Activated CD8-positive, alpha-beta T cell treated with anti-CD3 and anti-CD28 coated beads for 36 hours (primary cell): ENCODE measurements around the gene PIK3AP1. TPM values are rescaled to one million over a fixed set of nuclear protein-coding genes. Genes with fewer than 3 reads are reported as not detected.

Experiments used
- ATAC-seq: fragments of 200-7000 bp; cut with Tn5 transposase; one replicate; pipeline ENCODE4 v1.10.0; 2021; ENCODE audit warnings: mild to moderate bottlenecking, moderate library complexity
- CTCF ChIA-PET: fragments of 350-600 bp; sonication (Branson Sonifier 250); formaldehyde crosslinking; loops from one replicate; lab custom pipeline; 2021; ENCODE audit warnings: antibody characterized with exemption; lab: Charles Lee
- POLR2A ChIA-PET: fragments of 350-600 bp; sonication (Branson Sonifier 250); formaldehyde crosslinking; loops from one replicate; lab custom pipeline; 2021; ENCODE audit warnings: antibody characterized with exemption; lab: Charles Lee
- DNase-seq: peaks from one replicate; pipeline ENCODE4 v3.0.0-alpha.2; 2020
- H3K27ac Mint-ChIP-seq: one replicate; pipeline ENCODE4 v1.8.0; 2021; ENCODE audit warnings: mild to moderate bottlenecking, mixed read lengths
- H3K27me3 Mint-ChIP-seq: one replicate; pipeline ENCODE4 v1.8.0; 2021; ENCODE audit warnings: mixed read lengths
- H3K36me3 Mint-ChIP-seq: one replicate; pipeline ENCODE4 v1.8.0; 2021; ENCODE audit warnings: low read depth, mixed read lengths
- H3K4me1 Mint-ChIP-seq: one replicate; pipeline ENCODE4 v1.8.0; 2021; ENCODE audit warnings: low read depth, mixed read lengths
- H3K4me3 Mint-ChIP-seq: one replicate; pipeline ENCODE4 v1.8.0; 2021; ENCODE audit warnings: mild to moderate bottlenecking, moderate library complexity, mixed read lengths
- H3K9me3 Mint-ChIP-seq: one replicate; pipeline ENCODE4 v1.8.0; 2021; ENCODE audit warnings: mixed read lengths
- intact Hi-C: fragments of 100-400 bp; cut with micrococcal nuclease; formaldehyde crosslinking; loops from one replicate; pipeline ENCODE4 v1.10.0; 2022
- total RNA-seq, 2 experiments: library from RNA; stranded (reverse); gene quantifications; one replicate each; pipeline ENCODE4 v1.2.3, GENCODE V29; 2021
- TF ChIP-seq, protein P1 (sequence below): fragments of 200-600 bp; IDR thresholded peaks from one replicate; pipeline ENCODE4 v1.8.0; 2022; ENCODE audit warnings: antibody characterized with exemption, mild to moderate bottlenecking

Gene PIK3AP1
- total RNA-seq, 2 experiments from 2014 or later = 4.1 to 4.7 TPM

GRCh38 chr10:96676272-96677112 is 43.8 kb downstream of the PIK3AP1 start:
- TF ChIP-seq, protein P1, sequence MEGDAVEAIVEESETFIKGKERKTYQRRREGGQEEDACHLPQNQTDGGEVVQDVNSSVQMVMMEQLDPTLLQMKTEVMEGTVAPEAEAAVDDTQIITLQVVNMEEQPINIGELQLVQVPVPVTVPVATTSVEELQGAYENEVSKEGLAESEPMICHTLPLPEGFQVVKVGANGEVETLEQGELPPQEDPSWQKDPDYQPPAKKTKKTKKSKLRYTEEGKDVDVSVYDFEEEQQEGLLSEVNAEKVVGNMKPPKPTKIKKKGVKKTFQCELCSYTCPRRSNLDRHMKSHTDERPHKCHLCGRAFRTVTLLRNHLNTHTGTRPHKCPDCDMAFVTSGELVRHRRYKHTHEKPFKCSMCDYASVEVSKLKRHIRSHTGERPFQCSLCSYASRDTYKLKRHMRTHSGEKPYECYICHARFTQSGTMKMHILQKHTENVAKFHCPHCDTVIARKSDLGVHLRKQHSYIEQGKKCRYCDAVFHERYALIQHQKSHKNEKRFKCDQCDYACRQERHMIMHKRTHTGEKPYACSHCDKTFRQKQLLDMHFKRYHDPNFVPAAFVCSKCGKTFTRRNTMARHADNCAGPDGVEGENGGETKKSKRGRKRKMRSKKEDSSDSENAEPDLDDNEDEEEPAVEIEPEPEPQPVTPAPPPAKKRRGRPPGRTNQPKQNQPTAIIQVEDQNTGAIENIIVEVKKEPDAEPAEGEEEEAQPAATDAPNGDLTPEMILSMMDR = no peak
- peaks cover 4% of the 10 kb centered on the region for H3K9me3 Mint-ChIP-seq
- DNase-seq = no peak
- H3K36me3 Mint-ChIP-seq = no peaks in the 10 kb centered on the region
- no peak overlapping the region for H3K27ac Mint-ChIP-seq
- H3K27me3 Mint-ChIP-seq = no peaks in the 10 kb centered on the region
- ATAC-seq = no peak
- ChIA-PET POLR2A (no interaction called here), CTCF (no interaction called here)
- peaks cover 14% of the 10 kb centered on the region for H3K4me1 Mint-ChIP-seq
- intact Hi-C loops = no loop called here
- no peak overlapping the region for H3K4me3 Mint-ChIP-seq

- ChIA-PET CTCF (no interaction called here), POLR2A (no interaction called here)
- H3K4me3 Mint-ChIP-seq = no peak overlapping the region
- DNase-seq = no peak
- ATAC-seq = no peak
- H3K27me3 Mint-ChIP-seq = no peaks in the 10 kb centered on the region
- TF ChIP-seq, protein P1 = no peak
- H3K27ac Mint-ChIP-seq = peak overlapping the region; percentile 23
- H3K4me1 Mint-ChIP-seq = peaks cover 20% of the 10 kb centered on the region
- no peaks in the 10 kb centered on the region for H3K36me3 Mint-ChIP-seq
- H3K9me3 Mint-ChIP-seq = peaks cover 3% of the 10 kb centered on the region
- intact Hi-C loops = no loop called here
Measured at GRCh38 chr10:96675846-96676245, 44.5 kb downstream of the PIK3AP1 start.

- POLR2A ChIA-PET = interaction anchor here (0.7 to 1.3 kb wide), 2 partner anchors 9 to 21 kb away, joined by 3 read pairs; no protein-coding TSS in a partner anchor
- peak overlapping the region; percentile 53 for H3K27ac Mint-ChIP-seq
- ATAC-seq = no peak
- H3K36me3 Mint-ChIP-seq = no peaks in the 10 kb centered on the region
- intact Hi-C loops = no loop called here
- H3K9me3 Mint-ChIP-seq = no peaks in the 10 kb centered on the region
- no peak overlapping the region for H3K4me3 Mint-ChIP-seq
- TF ChIP-seq, protein P1 = no peak
- DNase-seq = no peak
- peaks cover 26% of the 10 kb centered on the region for H3K4me1 Mint-ChIP-seq
- CTCF ChIA-PET = interaction anchor here (1.2 kb wide), 1 partner anchor 33 kb away, joined by 7 read pairs; no protein-coding TSS in a partner anchor
- no peaks in the 10 kb centered on the region for H3K27me3 Mint-ChIP-seq
Measured at GRCh38 chr10:96673318-96674099, 46.8 kb downstream of the PIK3AP1 start.

DNA sequence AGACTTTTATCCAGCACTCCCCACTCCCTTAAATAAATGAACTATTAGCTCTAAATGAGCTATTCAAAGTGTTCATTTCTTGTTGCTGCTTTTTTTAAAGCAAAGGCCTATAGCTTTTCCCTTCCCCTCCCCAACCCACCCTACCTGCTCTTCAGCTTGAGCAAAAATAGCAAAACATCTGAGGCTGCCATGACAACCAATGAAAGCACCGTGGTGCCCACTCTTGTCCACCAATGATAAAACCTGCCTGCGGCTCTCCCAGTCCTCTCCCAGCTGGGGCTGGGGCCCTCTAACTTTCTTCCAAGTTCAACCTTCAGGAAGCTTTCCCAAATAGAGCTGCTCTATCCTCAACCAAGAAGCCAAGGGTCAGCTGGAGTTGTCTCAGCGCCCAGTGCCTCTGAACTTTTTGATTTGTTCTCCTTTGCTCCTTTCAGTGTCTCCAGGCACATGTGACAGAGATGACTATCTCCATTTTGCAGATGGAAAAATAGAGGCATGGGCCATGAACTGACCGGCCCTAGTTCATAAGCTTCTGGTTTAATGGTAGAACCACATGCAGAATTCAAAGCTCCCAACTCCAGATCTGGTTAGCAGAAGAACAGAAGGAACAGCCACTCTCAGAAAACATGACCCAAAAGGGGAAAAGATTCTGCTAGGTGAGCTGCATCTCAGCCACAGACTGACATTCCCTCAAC is 47.7 kb downstream of the PIK3AP1 start:
- no peak overlapping the region for H3K27ac Mint-ChIP-seq
- ChIA-PET POLR2A (interaction anchor here (0.7 to 1.3 kb wide), 2 partner anchors 9 to 20 kb away, joined by 3 read pairs; no protein-coding TSS in a partner anchor), CTCF (interaction anchor here (1.2 kb wide), 1 partner anchor 32 kb away, joined by 7 read pairs; no protein-coding TSS in a partner anchor)
- TF ChIP-seq, protein P1 = no peak
- intact Hi-C loops = no loop called here
- H3K4me1 Mint-ChIP-seq = peaks cover 26% of the 10 kb centered on the region
- no peak for DNase-seq
- H3K9me3 Mint-ChIP-seq = no peaks in the 10 kb centered on the region
- ATAC-seq = no peak
- no peaks in the 10 kb centered on the region for H3K27me3 Mint-ChIP-seq
- no peak overlapping the region for H3K4me3 Mint-ChIP-seq
- no peaks in the 10 kb centered on the region for H3K36me3 Mint-ChIP-seq
